HG03045 (cell line): Measurements from ENCODE around the gene VIPR2.

Experiments used
- ATAC-seq: cut with Tn5 transposase; IDR thresholded peaks from one replicate; pipeline ENCODE4 v1.9.1; 2021; ENCODE audit warnings: mild to moderate bottlenecking, moderate library complexity; ENCODE audit not compliant: unreplicated experiment

The VIPR2 gene

DNA sequence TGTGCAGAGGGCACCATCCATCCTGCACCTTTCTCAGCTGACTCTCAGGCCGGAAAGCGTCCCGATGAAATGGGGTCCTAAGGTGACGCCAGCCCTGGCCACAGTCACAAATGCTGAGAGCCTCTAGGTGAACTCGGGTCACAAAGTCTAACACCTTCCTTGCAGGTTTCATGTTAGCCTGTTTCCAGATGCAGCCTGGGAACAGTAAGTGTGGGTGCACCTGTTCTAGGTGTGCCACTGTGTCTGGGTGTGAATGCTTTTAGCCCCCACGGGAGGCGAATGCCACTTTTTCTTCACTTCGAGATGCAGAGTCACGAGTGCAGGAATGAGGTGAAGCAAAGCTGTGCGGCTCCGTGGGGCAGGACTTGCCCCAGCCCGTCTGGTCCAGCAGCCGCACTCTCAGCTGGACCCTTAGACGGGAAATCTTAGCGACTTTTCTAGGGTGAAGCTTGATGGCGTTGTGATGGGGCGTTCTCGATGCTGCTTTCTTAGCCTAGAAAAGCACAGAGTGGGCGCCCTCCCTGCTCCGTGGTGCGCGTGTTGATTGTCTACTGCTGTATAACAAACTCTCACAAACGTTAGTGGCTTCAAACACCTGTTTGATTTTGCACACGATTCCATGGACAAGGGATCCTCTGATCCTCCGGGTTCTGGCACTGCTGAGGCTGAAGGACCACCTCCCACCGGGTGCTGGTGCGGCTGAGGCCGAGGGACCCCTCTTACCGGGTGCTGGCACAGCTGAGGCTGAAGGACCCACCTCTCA lies 13.6 kb upstream of the VIPR2 start:
- no peak for ATAC-seq

DNA sequence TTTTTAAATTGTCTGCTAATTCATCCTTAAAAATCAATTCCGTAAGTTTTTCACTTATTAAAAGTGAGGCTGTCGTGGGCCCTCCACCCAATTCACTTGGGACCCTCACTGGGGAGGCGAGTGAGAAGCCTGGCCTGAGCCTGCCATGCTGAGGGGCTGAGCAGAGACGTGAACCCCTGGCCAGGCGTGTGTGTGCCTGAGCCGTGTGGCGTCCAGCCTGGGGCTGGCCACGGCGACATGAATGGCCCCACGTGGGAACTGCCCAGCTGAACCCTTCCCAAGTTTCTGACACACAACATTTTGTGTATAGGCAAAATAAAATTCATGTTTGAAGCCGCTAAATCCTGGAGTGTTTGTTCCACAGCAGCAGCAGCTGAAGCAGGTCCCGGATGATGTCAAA lies 13.0 kb upstream of the VIPR2 start:
- no peak for ATAC-seq

DNA sequence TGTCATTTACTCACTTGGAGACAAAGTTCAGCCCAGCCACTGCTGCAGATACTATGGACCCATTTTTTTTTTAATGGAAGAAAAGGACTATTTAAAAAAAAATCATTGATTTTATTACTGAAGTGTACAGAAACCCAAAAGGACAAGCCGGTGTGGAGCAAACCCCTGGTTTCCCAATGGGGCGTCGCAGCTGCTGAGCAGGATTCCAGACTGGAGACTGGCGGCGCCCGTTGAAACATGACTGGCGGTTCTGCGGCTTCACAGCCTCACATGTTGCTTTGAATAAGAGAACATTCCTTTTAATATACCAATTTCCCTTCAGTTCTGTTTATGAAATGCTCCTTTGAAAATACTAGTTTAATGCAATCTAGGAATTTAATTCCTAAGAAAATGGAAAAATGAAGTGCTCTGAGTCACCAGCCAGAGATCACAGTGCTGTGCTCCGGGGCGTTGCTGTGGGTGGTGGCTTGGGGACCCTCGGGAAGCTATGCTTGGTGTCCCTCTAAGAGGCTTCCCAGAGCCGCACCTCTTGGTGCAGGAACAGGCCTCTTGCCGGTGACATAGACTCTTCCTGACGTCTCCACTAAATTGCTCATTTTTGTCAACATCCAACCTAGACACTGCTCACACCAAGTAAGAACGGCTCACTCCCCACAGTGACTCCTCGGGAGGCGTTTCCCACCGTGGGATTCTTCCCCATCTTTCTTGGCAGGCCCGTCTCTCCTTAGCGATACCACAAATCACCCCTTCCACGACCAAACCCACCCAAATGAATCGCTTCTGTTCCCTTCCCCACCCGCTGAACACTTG lies 12.0 kb upstream of the VIPR2 start:
- ATAC-seq = no peak

DNA sequence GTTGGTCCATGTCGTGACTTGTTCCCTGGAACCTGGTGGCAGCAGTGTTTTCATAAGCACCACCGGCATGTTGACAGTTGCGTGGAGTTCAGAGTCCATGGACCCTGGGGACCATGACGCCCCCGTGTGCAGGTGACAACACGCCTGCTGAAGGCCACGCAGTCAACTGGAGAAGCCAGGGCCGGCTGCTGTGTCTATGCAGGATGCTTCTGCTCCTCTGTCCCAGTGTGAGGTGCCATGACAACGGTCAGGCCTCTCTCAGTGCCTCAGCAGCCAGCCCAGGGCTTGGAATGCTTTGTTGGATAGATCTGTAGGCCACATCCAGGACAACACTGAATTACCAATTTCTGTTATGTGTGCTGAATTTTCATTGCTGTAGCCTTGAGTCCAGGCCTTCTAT lies 10.7 kb upstream of the VIPR2 start:
- ATAC-seq = no peak

DNA sequence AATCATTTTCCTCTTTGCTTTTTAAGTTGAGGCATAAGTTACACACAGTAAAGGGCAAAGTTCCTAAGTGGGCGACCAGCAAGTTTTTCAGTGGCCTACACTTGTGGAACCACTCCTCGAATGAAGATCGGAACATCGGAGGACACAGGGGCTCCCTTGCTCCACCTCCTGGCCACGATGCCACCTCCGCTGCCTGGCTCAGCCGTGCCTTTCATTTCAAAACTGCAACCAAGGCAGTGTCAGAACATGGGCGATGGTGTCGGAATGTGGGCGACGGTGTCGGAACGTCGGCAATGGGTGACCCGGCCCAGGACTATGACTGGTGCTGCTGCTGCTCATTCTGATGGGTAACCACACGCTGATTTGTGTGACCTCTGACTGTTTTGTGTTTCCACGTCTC lies 9.6 kb upstream of the VIPR2 start:
- ATAC-seq = no peak

DNA sequence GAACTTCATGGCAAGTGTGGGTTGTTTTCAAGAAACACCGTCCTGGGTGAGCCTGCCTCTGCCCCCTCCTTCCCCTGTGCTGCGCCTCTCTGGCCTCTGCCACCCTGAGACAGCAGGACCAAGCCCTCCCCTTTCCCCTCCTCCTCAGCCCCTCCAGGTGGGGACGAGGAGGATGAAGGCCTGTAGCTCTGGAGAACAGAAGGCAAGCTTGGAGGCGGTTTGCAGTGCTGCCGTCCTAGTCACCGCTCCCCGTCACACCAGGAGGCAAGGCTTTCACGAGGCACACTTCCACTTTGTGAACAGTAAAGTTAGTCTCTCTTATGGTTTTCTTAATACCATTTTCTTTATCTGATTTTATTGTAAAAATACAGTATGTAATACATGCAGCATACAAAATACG lies 8.8 kb upstream of the VIPR2 start:
- no peak for ATAC-seq

DNA sequence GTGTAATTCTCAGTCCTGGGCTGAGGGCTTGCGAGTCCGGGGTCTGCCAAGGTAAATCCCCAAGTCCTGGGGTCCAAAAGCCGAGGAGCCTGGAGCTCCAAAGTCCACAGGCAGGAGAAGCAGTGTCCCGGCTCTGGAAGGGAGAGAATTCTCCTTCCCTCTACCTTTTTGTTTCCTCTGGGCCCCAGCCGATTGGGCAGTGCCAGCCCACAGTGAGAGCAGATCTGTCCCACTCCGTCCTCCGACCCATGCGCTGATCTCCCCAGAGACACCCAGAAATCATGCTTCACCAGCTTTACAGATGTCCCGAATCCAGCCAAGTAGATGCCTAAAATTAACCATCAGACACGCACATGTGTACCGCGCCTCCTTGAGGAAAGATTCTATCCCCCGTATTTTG lies 8.1 kb upstream of the VIPR2 start:
- no peak for ATAC-seq

DNA sequence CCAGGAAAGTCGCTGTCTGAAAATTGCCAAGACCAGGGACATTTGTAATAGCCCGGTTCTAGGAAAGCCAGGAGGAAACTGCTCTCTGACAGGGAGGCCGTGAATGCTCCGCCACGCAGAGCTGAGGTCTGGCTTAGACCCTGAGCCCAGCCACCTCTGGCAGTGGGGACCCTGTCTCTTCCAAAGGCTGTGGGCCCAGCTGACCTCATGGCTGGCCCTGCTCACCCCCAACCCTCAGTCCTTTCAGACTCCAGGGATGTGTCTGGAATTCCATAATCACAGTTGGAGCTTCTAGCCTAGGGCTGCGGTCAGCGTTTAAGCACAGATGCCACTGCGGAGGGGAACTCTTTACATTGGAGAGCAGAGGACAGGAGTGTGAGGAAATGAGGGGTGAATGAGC lies 6.6 kb upstream of the VIPR2 start:
- ATAC-seq = no peak

DNA sequence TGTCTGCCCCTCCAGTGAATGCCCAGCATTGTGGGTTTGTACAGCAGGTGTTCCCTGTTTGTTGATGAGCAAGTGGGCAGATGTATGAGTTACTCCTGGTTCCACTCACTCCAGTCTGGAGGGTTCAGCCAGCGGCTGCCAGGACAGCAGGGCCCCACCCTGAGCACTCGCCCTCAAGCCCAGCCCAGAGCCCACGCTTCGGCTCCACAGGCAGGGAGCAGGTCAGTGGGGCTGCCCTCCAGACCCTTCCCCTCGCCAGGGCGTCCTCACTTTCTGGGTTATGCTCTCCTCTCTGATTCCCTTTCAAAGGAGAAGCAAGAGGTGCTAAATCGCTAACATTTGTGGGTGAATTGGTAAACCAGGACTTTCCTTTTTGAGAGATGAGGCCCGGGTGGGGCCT lies 4.8 kb upstream of the VIPR2 start:
- no peak for ATAC-seq

DNA sequence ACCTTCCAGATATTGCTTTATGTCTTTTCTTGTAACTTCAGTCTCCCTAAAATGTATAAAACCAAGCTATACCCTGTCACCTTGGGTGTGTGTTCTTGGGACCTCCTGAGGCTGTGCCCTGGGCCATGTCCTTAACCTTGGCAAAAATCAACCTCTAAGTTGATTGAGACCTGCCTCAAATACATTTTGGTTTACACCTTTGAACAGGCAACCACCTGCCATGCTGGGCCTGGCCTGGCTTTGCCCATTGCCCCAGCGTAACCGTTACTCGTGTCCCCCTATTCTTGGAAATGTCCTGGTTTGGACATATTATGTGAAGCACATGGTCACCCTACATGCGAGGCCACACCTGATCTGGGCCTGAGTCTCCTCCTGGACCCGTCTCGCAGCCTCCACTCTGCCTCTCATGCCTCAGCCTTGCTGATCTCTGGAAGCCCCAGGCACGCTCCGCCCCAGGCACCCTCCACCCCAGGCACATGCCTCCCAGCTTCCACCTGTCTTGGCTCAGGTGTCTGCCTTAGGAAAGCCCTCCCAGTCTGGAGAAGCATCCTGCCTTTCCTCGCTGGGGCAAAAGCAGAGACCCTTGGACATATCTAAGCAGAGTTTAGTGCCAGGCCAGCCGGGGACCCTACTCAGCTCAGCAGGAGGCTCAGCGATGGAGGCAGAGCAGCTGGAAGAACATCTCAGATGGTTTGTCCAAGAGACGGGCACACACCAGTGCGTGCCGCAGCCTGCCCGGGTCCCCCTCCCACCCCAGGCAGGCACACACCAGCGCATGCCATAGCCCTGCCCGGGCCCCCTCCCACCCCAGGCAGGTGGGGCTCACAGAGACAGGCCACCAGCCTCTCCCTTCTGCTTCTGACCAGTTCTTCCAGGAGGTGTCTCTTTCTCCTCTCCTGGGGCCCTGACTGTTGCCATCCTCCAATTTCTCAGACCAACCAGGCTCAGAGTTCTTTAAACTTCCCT lies 4.0 kb upstream of the VIPR2 start:
- no peak for ATAC-seq

DNA sequence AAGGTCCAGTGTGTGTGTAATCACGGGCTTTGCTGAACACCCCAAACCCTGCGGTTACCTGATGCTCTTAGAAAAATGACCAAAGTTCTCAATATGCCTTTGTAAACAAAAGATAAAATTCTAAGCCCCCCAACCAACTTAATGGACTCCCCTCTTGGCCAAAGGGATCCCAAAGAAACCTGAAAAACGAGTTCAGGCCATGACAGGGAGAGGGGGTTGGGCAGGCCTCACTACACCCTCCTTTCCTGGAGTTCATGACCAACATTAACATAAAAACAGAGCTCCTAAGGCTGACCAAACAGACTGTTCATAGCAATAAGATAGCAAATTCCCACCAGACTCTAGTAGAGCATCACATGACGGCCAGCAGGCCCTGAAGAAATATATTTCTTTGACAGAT lies 3.0 kb upstream of the VIPR2 start:
- no peak for ATAC-seq

DNA sequence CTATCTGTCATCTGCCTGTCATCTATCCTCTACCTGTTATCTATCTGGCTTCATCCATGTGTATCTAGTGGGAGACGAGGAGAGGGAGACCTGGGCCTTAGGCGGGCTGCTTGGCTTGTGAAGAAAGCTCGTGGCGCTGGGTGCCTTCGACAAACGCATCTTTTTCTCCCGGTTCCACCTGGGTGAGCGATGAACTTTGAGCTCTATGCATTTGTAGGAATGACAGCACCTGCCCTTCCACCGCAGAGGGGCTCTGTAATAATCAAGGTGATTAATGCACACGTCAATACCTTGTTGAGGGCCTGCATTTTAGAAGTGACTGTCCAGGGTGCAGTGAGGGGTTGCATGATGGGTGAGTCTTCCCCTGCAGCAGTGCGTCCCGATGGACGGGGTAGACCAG lies 2.6 kb upstream of the VIPR2 start:
- ATAC-seq = no peak

DNA sequence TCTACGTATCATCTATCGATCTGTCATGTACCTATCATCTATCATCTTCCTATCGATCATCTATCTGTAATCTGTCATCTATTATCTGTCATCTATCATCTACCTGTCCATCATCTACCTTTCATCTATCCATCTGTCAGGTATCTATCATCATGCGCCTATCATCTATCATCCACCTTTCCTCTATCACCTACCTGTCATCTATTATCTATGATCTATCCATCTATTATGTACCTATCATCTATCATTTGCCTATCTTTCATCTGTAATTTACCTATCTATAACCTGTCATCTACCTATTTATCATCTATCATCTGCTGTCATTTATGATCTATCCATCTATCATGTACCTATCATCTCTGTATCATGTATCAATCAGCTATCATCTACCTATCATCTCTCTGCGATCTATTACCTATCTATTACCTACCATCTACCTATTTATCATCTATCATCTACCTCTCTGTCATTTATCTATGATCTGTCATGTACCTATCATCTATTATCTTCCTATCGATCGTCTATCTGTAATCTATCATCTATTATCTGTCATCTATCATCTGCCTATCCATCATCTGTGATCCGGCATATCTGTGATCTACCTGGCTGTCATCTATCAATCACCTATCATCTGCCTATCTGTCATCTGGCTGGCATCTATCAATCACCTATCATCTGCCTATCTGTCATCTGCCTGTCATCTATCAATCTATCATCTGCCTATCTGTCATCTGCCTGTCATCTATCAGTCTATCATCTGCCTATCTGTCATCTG lies 1.6 kb upstream of the VIPR2 start:
- no peak for ATAC-seq

DNA sequence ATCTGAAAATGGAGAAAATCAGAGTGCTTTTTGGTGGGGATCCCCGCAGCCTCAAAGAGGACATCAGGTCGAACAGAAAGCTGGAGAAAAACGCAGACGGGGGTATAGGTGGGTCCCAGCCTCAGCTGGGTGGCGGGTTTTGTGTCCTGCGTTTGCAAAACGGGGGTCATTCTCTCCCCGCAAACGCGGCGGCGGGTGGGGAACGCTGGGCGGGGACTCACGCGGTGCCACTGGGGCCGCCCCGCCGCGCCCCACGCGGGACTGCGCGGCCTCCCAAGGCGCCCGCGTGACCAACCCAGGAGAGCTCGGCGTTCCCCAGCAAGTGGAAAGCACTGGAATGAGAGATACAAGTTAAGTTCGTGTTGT lies 806 bp upstream of the VIPR2 start:
- ATAC-seq = no peak

DNA sequence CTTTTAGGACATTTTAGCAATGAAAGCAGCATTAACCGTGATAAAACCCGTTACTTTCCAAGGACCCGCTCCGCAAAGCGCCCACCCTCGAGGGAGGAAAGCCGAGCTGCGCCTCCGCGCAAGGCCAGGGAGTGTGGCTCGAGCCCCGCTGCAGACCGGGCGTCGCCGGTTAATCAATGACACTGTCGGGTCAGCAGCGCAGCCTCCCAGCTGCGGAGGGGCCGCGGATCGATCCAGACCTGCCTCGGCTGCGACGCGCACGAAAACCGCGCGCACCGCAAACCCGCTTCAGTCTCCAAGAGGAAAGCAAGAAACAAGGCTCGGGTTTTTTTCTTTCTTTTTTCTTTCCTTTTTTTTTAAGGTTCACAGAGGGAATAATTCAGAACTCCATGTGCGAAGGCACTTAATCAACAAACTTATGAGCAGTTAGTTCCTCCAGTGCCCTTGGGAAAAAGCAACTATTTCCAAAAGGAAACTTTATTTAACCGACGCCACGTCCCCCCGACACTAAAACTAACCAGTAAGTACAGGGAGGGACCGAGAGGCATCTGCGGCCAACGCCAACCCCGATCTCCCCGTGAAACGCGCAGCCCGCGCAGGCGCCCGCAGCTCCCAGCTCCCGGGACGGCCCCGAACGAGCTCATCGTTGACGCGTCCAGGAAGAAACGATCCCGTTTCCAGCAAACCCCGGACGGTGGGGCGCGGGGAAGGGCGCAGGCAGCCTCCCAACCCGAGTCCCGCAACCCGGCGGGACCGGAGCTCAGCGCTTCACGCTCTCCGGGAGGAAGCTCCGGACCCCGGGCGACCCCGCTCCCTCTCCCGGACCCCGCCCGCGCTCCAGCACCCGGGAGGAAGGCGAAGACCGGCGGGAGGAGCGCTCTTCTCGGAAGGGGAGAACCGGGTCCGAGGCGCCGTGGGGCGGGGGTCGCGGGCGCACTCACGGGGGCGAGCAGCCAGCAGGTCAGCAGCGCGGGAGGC lies 598 bp downstream of the VIPR2 start:
- no peak for ATAC-seq

DNA sequence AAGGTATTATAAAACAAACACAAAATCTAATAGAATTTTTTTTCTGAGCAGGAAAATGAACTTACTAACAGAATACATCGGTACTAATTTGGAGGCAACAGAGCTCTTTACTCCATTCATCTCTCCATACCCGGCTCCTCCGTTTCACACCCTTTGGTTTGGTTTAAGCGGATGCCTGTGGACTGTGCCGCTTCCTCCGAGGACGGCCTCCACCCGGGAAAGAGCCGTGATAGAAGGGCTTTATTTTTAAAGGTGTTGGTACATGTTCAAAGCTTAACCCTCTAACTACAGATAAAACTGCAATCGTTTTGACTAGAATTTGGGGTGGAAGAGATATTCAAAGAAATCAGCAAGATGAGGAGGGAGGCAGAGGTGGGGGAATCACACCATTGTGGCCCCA lies 1.9 kb downstream of the VIPR2 start:
- no peak for ATAC-seq

DNA sequence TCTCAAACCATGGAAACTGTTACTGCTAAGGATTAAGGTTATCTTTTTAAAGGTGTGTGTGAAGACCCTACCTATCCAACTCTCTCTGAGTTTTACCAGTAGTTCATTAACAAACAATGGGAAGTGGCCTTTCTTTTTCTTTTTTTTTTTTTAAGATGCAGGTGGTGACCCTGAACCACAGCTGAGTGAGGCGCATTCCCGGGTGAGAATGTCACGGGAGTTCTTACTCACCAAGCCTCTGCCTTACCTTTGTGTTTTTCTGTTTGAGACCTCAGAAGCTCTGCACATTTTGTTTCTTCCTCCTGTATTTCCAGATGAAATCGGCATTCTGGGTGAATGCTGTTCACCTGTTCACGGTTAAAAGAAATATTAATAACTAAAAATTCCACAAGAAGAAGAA lies 2.5 kb downstream of the VIPR2 start:
- ATAC-seq = no peak

DNA sequence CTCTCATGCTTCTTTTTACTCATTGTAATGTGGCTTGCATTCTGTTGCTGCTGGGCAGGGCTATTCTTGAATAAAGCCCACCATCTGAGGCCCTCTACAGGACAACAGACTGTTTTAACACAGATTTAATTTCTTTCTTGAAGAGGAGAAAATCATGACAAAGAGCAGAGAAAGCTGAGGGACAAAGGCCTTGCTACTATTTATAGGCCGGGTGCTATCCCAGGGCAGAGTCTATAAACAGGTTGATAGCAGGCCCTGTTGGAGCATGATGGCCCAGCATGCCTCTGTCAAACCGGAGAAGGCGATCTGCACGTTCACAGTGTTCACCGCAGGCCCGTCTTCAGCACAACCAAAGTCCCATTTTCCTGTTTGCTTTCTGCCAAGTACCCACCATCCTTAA lies 3.0 kb downstream of the VIPR2 start:
- ATAC-seq = no peak

DNA sequence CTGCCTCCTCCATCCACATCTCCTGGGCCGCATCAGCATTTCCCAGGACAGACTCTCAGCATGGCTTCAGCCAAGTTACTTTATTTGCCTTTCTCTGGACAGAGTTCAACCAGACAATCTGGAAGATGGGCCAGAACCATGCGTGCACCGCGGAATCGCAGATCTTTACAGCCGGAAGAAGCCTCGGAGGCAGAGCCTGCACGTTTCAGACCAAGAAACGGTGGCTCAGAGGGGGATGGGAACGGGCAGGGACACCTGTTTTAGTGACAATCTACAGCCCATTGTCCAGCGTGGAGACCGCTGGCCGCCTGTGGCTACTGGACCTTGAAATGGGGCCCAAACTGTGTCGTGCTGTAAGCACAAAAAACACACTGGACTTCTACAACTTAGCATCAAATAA lies 3.5 kb downstream of the VIPR2 start:
- no peak for ATAC-seq
